MV-4-11 (cell line): ENCODE data around the gene DMBT1.

ENCODE experiments used
- DNase-seq: peaks from one replicate; lab custom pipeline; 2025; lab: John Stamatoyannopoulos, UW

Gene DMBT1

GRCh38 chr10:122560279-122560804 lies at the start of gene DMBT1:
TSS of gene DMBT1 (plus strand) at chr10:122560754. CDS start at chr10:122560771, 17 bp downstream.
- DNase-seq, result no peak

DNA sequence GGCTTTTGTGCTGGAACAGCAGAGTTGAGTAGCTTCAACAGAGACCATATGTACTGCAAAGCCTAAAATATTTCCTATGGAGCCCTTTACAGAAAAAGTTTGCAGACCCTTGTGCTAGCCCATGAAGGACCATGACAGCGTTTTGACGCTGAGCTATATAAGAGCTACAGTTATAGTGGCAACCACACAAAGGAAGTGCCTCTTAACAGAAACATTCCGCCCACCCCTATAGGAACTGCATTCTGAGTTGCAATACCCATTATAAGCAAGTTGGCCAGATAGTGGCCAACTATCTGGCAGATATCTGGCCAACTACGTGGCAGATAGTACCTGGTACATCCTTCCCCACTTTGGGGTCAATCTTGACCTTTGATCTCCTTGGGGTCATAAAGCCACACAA lies 47.5 kb upstream of the DMBT1 start:
- peak; percentile 37 for DNase-seq

GRCh38 chr10:122514045-122514840 lies 46.3 kb upstream of the DMBT1 start:
- DNase-seq, result no peak

DNA sequence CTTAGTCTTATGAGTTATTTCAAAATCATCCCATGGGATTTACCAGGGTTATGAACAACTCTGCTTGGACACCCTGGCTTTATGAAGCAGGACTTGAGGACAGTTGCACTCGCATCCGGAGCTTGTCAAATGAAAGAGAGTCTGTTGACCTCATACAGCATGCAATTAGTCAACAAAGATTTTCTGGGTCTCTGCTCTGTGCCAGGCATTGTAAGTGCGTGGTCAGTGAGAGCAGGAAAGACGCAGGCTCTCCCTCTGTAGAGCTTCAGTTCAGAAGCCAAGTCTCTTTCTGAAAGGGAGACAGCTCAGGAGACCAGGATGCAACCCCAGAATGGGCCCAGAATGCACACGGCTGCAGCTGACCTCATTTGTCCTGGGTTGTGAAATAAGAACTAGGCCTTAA lies 45.5 kb upstream of the DMBT1 start:
- peak; percentile 1 for DNase-seq

- DNase-seq, result no peak
These were observed 44.8 kb upstream of the DMBT1 start for GRCh38 chr10:122515588-122516231.

DNA sequence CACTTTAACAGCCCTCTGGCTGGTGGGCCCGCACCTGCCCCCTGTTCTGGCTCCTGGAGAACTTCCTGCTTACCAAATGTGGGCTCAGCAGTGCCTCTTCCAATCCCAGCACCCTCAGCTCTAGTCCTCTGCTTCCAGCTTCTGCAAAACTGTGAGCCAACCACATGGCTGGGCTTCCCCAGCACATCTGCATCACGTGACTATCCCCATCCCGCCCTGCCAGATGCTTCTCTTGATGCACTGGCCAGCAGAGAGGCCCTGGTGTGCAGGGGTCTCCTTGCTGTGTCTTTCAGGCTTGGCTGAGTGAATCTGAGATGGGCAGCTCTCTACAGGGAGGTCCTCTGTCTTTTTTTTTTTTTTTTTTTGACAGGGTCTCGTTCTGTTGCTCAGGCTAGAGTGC lies 43.8 kb upstream of the DMBT1 start:
- DNase-seq, result peak; percentile 50

- no peak for DNase-seq
These were observed 41.4 kb upstream of the DMBT1 start for GRCh38 chr10:122519144-122519543.

- no peak for DNase-seq
These were observed 40.7 kb upstream of the DMBT1 start for GRCh38 chr10:122519873-122520272.

DNA sequence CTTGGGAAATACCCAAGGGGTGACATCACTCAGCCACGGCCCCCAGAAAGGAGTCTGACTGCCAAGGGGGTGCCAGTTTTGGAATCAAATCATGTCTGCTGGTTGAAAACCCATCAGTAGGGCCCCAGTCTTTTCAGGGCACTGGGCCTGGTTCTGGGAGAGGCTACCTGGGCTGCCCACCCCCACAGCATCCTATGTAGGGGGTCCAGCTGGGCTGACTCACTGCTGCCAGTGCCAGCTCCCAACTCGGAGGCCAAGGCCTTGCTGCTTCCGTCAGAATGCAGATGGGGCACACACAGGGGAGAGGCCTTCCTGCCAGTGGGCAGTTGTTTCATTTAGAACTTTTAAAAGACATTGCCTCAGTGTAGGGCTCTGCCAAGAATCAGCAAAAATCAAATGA lies 39.5 kb upstream of the DMBT1 start:
- DNase-seq, result no peak

GRCh38 chr10:122524811-122525210 lies 35.7 kb upstream of the DMBT1 start:
- DNase-seq, result no peak

GRCh38 chr10:122525788-122526187 lies 34.8 kb upstream of the DMBT1 start:
- no peak for DNase-seq

DNA sequence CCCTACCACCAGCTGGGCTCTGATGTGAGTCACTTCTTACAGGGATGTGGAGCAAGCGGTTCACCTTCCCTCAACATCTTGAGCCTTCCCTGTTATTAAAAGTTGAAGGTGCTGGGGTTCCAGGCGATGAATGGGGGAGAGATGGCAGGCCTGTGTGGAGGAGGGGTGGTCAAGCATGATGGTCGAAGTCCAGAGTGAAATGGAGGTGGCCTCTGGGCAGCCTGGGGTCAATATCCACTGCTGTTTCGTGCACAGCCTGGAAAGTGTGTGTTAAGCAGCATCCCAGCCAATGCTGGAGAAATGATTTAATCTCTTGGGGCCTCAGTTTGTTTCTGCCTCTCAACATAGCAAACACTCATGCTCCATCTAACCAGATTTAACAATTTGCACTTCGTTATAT lies 33.7 kb upstream of the DMBT1 start:
- DNase-seq, result no peak

DNA sequence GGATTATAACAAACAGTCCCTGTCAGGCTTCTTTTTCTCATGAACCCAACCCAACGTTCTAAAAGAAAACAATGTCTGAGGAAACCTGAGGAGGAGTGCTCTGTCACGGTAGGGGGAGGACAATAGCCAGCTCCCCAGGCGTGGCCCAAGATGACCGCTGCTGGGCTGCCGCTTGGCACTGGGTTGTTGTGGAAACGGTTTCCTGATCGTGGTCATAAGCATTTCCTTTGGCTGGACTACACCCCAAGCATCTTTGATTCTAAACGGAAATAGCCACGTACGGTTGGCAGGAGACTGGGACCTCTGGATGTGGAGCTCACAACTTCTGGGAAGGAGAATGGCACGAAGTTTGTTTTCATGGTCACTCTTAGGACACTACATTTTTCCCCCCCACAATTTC lies 30.4 kb upstream of the DMBT1 start:
- DNase-seq, result no peak

DNA sequence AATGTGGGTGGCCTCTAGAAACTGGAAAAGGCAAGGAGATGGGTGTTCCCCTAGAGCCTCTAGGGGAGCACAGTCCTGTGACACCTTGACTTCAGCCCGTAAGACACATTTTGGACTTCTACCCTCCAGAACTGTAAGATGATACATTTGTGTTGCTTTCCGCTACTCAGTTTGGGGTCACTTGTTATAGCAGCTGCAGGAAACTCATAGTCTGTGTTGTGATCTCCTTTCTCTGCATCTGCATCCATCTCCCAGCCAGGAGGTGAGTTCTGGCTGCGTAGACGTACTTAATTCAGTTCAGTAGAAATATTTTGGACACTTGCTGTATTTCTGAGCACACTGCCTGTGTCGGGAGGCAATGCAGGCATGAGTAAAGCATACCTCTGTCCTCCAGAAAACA lies 29.3 kb upstream of the DMBT1 start:
- DNase-seq, result no peak

- DNase-seq, result no peak
These were observed 28.6 kb upstream of the DMBT1 start for GRCh38 chr10:122531939-122532338.

- DNase-seq, result no peak
These were observed 27.8 kb upstream of the DMBT1 start for GRCh38 chr10:122532601-122533296.

DNA sequence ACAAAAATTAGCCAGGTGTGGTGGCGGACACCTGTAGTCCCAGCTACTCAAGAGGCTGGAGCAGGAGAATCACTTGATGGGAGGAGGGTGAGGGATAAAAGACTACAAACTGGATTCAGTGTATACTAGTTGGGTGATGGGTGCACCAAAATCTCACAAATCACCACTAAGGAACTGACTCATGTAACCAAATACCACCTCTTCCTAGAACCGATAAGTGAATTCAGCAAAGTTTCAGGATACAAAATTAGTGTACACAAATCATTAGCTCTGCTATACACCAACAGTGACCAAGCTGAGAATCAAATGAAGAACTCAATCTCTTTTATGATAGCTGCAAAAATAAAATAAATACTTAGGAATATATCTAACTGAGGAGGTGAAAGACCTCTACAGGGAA lies 23.0 kb upstream of the DMBT1 start:
- DNase-seq, result no peak

GRCh38 chr10:122541541-122542002 lies 19.0 kb upstream of the DMBT1 start:
- peak; percentile 9 for DNase-seq

DNA sequence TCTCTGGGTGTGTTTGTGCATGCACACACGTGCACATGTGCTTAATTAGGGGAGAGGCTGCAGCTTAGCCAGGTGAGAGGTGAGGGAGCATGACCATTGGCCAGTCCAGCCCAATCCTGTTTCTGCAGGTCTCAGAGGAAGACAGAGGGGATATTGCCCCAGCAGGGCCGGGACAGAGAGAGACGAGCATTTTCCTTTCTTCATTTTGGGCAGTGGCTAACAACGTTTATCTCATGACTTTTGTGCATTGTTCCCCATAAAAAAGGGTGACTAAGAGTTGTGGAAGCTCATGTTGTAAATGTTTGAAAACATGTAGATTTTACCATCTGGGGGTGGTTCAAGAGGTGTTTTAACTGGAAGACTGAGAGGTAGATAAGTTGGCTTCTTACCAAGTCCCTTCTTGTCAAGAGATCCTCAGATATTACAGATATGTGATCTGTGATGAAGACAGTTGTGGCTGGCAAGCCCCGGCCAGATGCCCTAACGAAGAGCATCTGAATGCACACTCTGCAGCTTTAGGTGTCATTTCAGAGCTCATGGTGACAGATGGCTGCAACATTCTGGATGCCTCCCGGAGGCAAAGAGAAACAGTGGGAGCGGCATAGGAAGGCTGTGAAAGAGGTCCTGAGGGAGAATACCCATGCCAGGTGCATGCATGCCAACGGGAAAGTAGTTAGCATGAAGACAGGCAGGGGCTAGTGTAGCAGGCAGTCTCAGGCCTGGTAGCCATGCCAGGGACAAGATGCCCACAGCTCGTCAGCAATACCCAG lies 16.7 kb upstream of the DMBT1 start:
- no peak for DNase-seq

GRCh38 chr10:122544493-122544892 lies 16.1 kb upstream of the DMBT1 start:
- DNase-seq, result no peak

GRCh38 chr10:122546242-122546641 lies 14.3 kb upstream of the DMBT1 start:
- DNase-seq, result no peak
